KMS-11 (cell line): ENCODE results near the gene SLC1A2.

Experiments used
- H2AFZ ChIP-seq: fragments of 200-600 bp; sonication (generic); 2 replicates; pipeline ENCODE4 v1.6.1; 2016; ENCODE audit warnings: antibody characterized with exemption, mixed run types, low read depth
- H3K27ac ChIP-seq: fragments of 200-600 bp; sonication (generic); 2 replicates; pipeline ENCODE4 v1.6.1; 2016; ENCODE audit warnings: mild to moderate bottlenecking, mixed run types
- H3K27me3 ChIP-seq: fragments of 200-600 bp; sonication (generic); 2 replicates; pipeline ENCODE4 v1.6.1; 2017; ENCODE audit warnings: mild to moderate bottlenecking, low read depth, mixed run types, moderate library complexity; ENCODE audit not compliant: insufficient read depth
- H3K36me3 ChIP-seq: fragments of 200-600 bp; sonication (generic); 2 replicates; pipeline ENCODE4 v1.6.1; 2017; ENCODE audit warnings: mild to moderate bottlenecking, mixed run types; ENCODE audit not compliant: insufficient read depth
- H3K4me1 ChIP-seq: fragments of 200-600 bp; sonication (generic); 2 replicates; pipeline ENCODE4 v1.6.1; 2016; ENCODE audit warnings: mild to moderate bottlenecking, low read depth, mixed run types; ENCODE audit not compliant: poor library complexity, severe bottlenecking
- H3K4me2 ChIP-seq: fragments of 200-600 bp; sonication (generic); 2 replicates; pipeline ENCODE4 v1.7.0; 2016; ENCODE audit warnings: mild to moderate bottlenecking, mixed run types
- H3K4me3 ChIP-seq: fragments of 200-600 bp; sonication (generic); IDR thresholded peaks from 2 replicates; pipeline ENCODE4 v1.6.1; 2017; ENCODE audit warnings: low read depth, low read length, mixed read lengths; ENCODE audit not compliant: insufficient read depth
- H3K79me2 ChIP-seq: fragments of 200-600 bp; sonication (generic); 2 replicates; pipeline ENCODE4 v1.6.1; 2016; ENCODE audit warnings: low read depth, mixed run types; ENCODE audit not compliant: insufficient read depth
- H3K9ac ChIP-seq: fragments of 200-600 bp; sonication (generic); 2 replicates; pipeline ENCODE4 v1.6.1; 2016; ENCODE audit warnings: mild to moderate bottlenecking, mixed run types
- H4K20me1 ChIP-seq: fragments of 200-600 bp; sonication (generic); 2 replicates; pipeline ENCODE4 v1.6.1; 2016; ENCODE audit warnings: mild to moderate bottlenecking, mixed run types; ENCODE audit not compliant: insufficient read depth
- TF ChIP-seq, protein P1 (sequence below): fragments of 200-600 bp; sonication (generic); conservative IDR thresholded peaks from 2 replicates; pipeline ENCODE4 v1.6.1; 2017; ENCODE audit warnings: low read depth, mild to moderate bottlenecking, antibody characterized with exemption, low read length, moderate library complexity, mixed read lengths

Gene SLC1A2

DNA sequence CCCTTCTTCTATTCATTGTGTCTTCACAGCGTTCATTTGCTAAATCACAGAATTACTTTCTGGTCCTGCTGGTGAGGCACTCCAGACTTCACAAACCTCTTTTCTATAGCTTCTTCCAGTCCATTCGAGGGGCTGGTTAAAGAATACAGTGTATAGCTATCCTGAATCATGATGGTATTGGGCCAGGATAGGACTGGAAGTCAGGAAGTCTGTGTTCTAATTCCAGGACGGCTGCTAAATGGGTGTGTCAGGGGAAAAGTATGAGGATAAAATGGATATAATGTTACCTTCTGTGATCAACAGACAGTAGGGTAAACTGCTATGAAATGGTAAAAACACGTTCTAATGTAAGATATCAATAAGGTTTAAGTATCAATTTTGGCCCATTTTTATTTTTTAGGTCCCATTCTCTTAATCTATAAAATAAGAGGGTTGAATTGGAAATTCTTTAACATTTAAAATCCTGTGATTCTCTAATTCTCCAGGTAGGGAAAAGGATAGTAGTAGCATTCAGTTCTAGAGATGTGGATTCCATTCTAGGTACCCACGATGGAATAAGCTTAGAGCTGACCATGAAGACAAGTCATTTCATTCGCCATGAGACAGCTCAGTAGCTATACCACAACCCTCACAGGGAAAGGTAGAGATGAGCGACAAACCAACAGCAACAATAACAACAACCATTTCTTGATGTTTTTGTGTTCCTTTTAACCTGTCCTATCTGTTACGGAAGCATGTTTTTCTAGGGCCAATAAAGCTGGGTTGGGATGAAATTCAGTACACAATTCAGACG is 96.1 kb downstream of the SLC1A2 start:
- Histone ChIP-seq H3K4me1 (no peaks in the 10 kb centered on the region), H3K79me2 (no peaks in the 10 kb centered on the region), H3K36me3 (no peaks in the 10 kb centered on the region), H3K27me3 (no peaks in the 10 kb centered on the region), H2AFZ (no peak overlapping the region), H4K20me1 (no peaks in the 10 kb centered on the region), H3K9ac (no peak overlapping the region), H3K4me2 (no peak overlapping the region), H3K27ac (no peak overlapping the region), H3K4me3 (no peak overlapping the region)
- TF ChIP-seq, protein P1, sequence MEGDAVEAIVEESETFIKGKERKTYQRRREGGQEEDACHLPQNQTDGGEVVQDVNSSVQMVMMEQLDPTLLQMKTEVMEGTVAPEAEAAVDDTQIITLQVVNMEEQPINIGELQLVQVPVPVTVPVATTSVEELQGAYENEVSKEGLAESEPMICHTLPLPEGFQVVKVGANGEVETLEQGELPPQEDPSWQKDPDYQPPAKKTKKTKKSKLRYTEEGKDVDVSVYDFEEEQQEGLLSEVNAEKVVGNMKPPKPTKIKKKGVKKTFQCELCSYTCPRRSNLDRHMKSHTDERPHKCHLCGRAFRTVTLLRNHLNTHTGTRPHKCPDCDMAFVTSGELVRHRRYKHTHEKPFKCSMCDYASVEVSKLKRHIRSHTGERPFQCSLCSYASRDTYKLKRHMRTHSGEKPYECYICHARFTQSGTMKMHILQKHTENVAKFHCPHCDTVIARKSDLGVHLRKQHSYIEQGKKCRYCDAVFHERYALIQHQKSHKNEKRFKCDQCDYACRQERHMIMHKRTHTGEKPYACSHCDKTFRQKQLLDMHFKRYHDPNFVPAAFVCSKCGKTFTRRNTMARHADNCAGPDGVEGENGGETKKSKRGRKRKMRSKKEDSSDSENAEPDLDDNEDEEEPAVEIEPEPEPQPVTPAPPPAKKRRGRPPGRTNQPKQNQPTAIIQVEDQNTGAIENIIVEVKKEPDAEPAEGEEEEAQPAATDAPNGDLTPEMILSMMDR, result no peak

DNA sequence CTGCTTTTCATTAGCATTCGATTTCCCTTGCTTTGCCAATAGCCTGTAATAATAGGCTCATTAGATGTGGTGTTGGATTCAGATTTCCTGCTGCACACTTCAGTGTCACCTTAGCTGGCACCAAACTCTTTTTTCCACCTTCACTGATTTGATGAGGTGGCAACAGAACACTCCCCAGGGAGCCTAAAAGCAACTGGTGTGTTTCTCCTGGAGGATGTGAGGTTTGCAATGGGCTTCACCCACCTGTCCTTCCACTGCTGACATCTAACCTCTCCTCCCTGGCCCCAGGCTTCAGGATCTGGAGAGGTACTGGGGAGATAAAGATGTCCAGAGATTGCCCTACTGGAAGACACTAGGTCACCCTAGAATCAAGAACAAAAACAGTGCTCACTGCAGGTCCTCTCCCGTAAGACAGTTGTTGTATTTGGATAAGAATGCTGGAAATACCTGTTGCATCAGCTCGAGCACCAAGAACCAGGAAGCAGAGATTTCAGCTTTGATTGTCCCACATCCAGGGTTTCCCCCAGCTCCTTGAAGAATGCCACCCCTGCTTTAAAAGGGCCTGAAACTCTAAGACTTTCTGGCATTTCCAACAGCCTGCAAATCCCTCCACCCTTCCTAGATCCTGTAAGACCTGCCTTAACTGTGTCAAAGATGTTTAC is 96.9 kb downstream of the SLC1A2 start:
- TF ChIP-seq, protein P1, result no peak
- Histone ChIP-seq H3K4me2 (no peak overlapping the region), H4K20me1 (no peaks in the 10 kb centered on the region), H3K4me3 (no peak overlapping the region), H3K27me3 (no peaks in the 10 kb centered on the region), H3K9ac (no peak overlapping the region), H3K79me2 (no peaks in the 10 kb centered on the region), H3K4me1 (no peaks in the 10 kb centered on the region), H3K36me3 (no peaks in the 10 kb centered on the region), H2AFZ (no peak overlapping the region), H3K27ac (no peak overlapping the region)

DNA sequence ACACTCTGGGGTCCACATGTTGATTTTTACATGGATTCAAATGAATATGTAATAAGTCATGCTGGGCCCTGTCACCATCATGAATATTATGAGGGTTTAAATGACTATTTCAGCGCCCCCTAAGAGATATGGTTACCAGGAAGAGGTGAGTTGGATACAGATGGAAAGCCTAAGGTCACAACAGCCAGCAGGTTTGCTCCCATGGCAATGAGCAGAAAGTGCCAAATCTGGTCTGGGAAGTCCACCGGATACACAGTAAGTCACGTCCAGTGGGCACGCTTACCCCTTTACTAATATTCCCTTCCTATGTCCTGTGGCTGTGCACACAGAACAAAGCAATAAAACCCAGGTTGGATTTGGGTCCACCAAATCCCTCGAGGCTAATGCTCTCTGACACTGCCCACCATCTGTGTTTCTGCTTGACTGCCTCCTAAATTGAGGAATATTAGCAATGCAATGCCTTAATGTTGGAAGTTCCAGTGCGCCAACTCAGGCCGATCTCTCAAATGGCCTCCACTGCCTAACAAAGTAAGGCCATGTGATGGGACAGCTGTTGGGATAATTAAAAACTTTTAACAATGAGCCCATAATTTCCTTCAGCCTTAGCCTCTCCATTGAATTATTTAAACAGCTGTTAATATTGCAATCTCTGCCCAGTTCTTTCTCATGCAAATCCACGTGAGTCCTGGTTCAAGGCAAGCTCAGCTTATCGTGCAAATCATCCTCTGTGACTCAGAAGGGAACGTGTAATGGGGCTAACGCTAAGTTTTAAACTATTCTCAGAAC is 97.6 kb downstream of the SLC1A2 start:
- H3K4me1 ChIP-seq, result no peaks in the 10 kb centered on the region
- no peak overlapping the region for H3K4me2 ChIP-seq
- H2AFZ ChIP-seq, result no peak overlapping the region
- no peak overlapping the region for H3K9ac ChIP-seq
- H4K20me1 ChIP-seq, result no peaks in the 10 kb centered on the region
- no peaks in the 10 kb centered on the region for H3K27me3 ChIP-seq
- no peak overlapping the region for H3K27ac ChIP-seq
- no peaks in the 10 kb centered on the region for H3K36me3 ChIP-seq
- TF ChIP-seq, protein P1, result no peak
- no peaks in the 10 kb centered on the region for H3K79me2 ChIP-seq
- H3K4me3 ChIP-seq, result no peak overlapping the region

DNA sequence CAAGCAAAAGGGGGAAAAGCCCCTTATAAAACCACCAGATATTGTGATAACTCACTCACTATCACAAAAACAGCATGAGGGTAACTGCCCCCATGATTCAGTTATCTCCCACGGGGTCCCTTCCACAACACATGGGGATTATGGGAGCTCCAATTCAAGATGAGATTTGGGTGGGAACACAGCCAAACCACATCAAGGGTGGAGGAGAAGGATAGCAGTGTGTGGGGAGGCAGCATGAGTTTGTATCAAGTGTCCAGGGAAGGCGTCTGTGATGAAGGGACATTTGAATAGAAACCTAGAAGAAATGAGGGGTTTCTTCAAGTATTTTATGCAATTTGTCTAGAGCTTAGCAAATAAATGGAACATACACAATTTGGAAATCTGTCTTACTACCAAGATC is 98.2 kb downstream of the SLC1A2 start:
- Histone ChIP-seq H3K9ac (no peak overlapping the region), H4K20me1 (no peaks in the 10 kb centered on the region), H3K27ac (no peak overlapping the region), H2AFZ (no peak overlapping the region), H3K4me3 (no peak overlapping the region), H3K4me1 (no peaks in the 10 kb centered on the region), H3K36me3 (no peaks in the 10 kb centered on the region), H3K4me2 (no peak overlapping the region), H3K27me3 (no peaks in the 10 kb centered on the region), H3K79me2 (no peaks in the 10 kb centered on the region)
- TF ChIP-seq, protein P1, result no peak
